HG03520 (cell line): ENCODE results near the gene PDLIM1.

Experiments used
- ATAC-seq: cut with Tn5 transposase; IDR thresholded peaks from one replicate; pipeline ENCODE4 v1.9.1; 2021; ENCODE audit warnings: mild to moderate bottlenecking, moderate library complexity; ENCODE audit not compliant: unreplicated experiment

The PDLIM1 gene

GRCh38 chr10:95290461-95291364 lies at the start of gene PDLIM1:
TSS of gene PDLIM1 (minus strand) at chr10:95291003. CDS start at chr10:95290915, 88 bp downstream.
- peak; percentile 40 for ATAC-seq

GRCh38 chr10:95339863-95340262 lies 49.1 kb upstream of the PDLIM1 start:
- ATAC-seq = no peak

- ATAC-seq = no peak
Measured at GRCh38 chr10:95337423-95338160, 46.8 kb upstream of the PDLIM1 start.

GRCh38 chr10:95336702-95337101 lies 45.9 kb upstream of the PDLIM1 start:
- no peak for ATAC-seq

DNA sequence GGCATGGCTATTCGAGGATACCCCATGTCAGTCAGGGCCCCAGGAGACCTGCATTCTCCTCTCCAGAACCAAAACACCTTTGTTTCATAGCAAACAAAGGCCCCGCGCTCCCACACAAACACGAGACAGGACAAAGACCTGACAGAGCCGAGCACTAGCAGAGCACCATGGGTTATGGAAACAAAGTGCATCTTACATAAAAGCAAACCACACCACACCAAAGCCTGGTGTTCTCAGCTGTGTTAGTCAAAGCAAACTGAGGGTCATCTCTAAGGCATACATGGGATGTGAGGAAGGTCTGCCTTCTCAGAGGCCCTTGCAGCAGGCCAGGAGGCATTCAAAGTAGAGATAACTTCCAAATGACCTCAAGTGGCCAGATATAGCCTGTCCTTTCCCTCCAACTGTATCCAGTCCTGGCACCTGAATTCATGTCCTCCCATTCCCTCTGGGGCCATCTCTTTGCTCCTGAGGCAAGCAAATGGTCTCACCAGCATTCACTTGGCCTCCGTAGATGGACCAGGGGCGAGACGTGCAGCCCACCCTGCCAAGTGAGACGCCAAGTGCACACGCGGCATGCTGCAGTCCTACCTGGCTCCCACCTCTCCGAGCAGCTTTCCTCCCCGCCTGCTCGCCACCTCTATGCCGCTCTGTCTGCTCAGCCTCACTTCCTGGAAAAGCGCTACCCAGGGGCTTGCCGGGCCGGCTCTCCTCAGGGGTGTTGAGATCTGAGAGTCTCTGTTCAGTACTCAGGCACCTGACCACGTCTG lies 45.3 kb upstream of the PDLIM1 start:
- ATAC-seq = no peak

DNA sequence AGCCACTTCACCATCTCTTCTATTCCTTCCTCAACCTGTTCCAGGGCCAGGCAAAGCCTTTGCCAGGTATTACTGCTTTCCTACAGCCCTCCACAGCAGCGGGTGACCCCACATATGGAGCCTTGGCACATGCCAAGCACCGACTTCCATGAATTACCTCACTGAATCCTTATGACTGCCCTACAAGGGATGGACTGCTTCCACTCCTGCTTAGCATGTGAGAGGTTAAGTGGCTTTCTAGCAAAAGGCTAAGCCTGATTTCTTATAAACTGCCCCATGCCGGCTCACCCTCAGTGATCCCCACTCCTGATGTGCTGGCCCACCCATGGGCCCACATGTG lies 44.0 kb upstream of the PDLIM1 start:
- ATAC-seq = no peak

GRCh38 chr10:95333997-95334804 lies 43.4 kb upstream of the PDLIM1 start:
- ATAC-seq = no peak

- no peak for ATAC-seq
Measured at GRCh38 chr10:95332666-95333249, 42.0 kb upstream of the PDLIM1 start.

DNA sequence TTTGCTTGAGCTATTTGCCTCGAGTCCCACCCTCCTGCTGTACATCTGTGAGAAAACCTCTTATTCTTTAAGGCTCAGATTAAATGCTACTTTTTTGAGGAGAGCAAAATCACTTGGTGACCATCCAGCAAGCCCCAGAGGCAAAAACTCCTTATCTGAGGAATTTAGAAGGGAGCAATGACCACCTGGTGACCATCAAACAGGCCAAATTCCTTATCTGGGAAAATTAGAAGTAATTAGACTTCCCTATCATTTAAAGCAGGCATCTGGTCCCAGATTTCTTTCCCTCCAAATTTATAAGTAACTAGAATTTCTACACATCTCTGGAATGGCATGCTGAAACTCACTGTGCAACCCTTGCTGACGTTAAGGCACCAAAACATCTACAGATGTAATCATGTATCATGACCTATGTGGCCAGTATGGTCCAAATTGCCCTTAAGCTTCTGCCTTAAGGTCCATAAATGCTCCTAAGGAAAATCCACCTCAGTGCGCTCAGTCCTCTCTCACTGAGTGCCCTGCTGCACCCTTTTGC lies 40.9 kb upstream of the PDLIM1 start:
- no peak for ATAC-seq

DNA sequence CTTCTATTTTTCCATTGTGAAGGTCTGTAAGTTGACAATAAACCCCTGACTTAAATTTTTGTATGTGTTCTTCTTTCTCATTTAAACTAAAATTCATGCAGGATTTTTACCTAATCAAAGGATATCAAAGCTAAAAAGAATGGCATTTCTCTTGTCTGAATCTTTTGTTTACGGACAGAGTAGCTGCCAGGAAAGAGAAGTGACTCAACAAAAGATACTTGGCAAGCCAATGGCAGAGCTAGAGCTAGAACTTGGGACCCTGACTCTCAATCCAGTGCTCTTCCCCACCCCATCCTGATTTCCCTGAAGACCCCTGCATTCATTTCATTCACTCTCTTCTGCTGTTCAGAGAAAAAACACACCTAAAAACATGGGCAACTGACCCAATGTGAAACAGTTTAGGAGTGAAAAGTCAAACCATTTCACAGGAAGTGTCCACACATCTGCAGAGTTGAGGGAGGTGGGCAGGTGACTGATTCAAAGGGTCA lies 40.2 kb upstream of the PDLIM1 start:
- ATAC-seq = no peak

- ATAC-seq = no peak
Measured at GRCh38 chr10:95329296-95329695, 38.5 kb upstream of the PDLIM1 start.

GRCh38 chr10:95328013-95328412 lies 37.2 kb upstream of the PDLIM1 start:
- ATAC-seq = no peak

DNA sequence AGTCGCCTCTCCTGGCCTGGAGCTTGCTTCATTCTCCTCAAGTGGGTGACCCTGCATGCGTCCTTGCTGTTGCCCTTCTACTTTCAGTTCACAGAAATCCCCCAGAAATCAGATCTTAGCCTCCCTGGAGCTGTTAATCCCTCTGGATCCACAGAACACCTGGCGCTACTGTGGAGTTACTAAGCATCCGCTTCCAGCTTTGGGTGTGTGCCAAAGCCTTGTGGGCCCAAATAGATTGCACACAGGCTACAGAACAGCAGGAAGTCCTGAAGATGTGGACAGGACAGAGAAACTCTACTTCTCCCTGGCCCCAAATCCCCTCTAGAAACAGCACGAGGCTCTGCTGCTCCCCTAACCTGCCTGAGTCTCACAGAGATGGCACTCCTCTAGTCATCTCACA lies 36.6 kb upstream of the PDLIM1 start:
- no peak for ATAC-seq

GRCh38 chr10:95326396-95326795 lies 35.6 kb upstream of the PDLIM1 start:
- ATAC-seq = no peak

- ATAC-seq = no peak
Measured at GRCh38 chr10:95325863-95326262, 35.1 kb upstream of the PDLIM1 start.

GRCh38 chr10:95324436-95325268 lies 33.8 kb upstream of the PDLIM1 start:
- no peak for ATAC-seq

- ATAC-seq = no peak
Measured at GRCh38 chr10:95321554-95322301, 30.9 kb upstream of the PDLIM1 start.

DNA sequence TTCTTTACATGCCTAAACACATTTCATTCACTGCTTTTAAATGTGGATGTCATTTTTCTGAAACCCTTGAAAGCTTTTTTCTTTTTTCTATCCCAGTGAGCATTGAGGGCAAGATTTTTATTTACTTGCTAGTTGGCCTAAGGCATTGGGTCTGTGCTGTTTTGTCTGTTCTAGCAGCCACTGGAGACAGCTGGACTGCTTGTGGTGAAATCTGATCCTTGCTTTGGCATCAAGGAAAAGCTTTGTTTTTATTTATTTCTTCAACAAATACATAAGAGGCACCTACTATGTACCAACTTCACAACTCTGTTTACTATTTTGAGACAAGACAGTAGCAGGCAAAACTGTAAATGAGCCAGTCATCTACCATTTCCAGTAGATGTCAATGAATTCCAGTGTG lies 28.4 kb upstream of the PDLIM1 start:
- ATAC-seq = no peak
